Measurements from ENCODE around the gene LGALS7B. TPM values are rescaled to one million over a fixed set of nuclear protein-coding genes. Genes with fewer than 3 reads are reported as not detected.
"Not testable (repeated sequence)": the region's sequence is repeated elsewhere in the genome, so short reads cannot be mapped to it uniquely, and the experiment has no call there.

LGALS7B gene
- total and polyA plus RNA-seq, 2 of the 4 experiments (the other 2 are of a cell fraction): not detected

- TF ChIP-seq RCOR1 (IDR thresholded peaks at IDR 0.05; ENCODE audit: insufficient replicate concordance, low read length): no peak
Observed at GRCh38 chr19:38769635-38770211, 19.3 kb upstream of the LGALS7B start (continued).

- H3K79me1 ChIP-seq (ENCODE audit: low read depth in 1 of 2, low read length in 2 of 2); H3K27me3 ChIP-seq (ENCODE audit: control insufficient read depth, insufficient read depth, low read length); H3K27ac ChIP-seq (ENCODE audit: insufficient read depth, low read length); H2BK20ac ChIP-seq (ENCODE audit: low read depth, low read length); H3K14ac ChIP-seq (replicated peaks; ENCODE audit: low read depth, low read length); H3K9me3 ChIP-seq (ENCODE audit: control insufficient read depth, insufficient read depth, low read length); H3K18ac ChIP-seq (ENCODE audit: low read depth, low read length); H3K4me1 ChIP-seq (ENCODE audit: control insufficient read depth, insufficient read depth, low read length); H2BK120ac ChIP-seq (ENCODE audit: low read depth, low read length); H3K4ac ChIP-seq (ENCODE audit: low read depth, low read length); H4K91ac ChIP-seq (ENCODE audit: insufficient read depth, low read depth, low read length); POLR2A ChIA-PET (ENCODE audit: unreplicated experiment); H3K4me2 ChIP-seq (ENCODE audit: low read depth, low read length); H3K23ac ChIP-seq (ENCODE audit: low read depth, low read length); H3K36me3 ChIP-seq (ENCODE audit: control insufficient read depth, insufficient read depth, low read length); H4K5ac ChIP-seq (ENCODE audit: low read depth, low read length); dilution Hi-C loops (cut with HindIII; ENCODE audit: low sequenced_read_pairs, unreplicated experiment); in situ Hi-C loops (cut with MboI; ENCODE audit: low sequenced_read_pairs); H4K20me1 ChIP-seq (ENCODE audit: insufficient read depth, low read length); H2AK9ac ChIP-seq (replicated peaks; ENCODE audit: low read depth, low read length, poor library complexity); DNase-seq; H2BK15ac ChIP-seq (ENCODE audit: low read depth, low read length); H3K9ac ChIP-seq (ENCODE audit: low read depth, low read length); ATAC-seq (ENCODE audit: low read depth); BruUV-seq (replicated peaks); H3K4me3 ChIP-seq (ENCODE audit: insufficient read depth, low read depth, low read length); H3K56ac ChIP-seq (ENCODE audit: extremely low read depth, insufficient read depth, low read length); intact Hi-C loops (cut with micrococcal nuclease); H2AK5ac ChIP-seq (ENCODE audit: low read depth, low read length); H3K9me1 ChIP-seq (ENCODE audit: insufficient read depth, low read length); H2BK5ac ChIP-seq (ENCODE audit: low read depth, low read length, poor library complexity, severe bottlenecking): not testable (repeated sequence)
- CTCF ChIA-PET: interaction anchor here (1.0 to 1.6 kb wide), 5 partner anchors 9 to 82 kb away, joined by 3 to 8 read pairs (median 4); no protein-coding TSS in a partner anchor
- WGBS, 2 experiments (ENCODE audit: extremely low coverage in 2 of 2, insufficient read length in 1 of 2): no CpG with 5 or more reads among the region's 58 CpGs
- Histone ChIP-seq H4K8ac (ENCODE audit: low read depth in 2 of 2, low read length in 2 of 2) (peak overlapping the region in 1 of 2 experiments; percentile 52; a peak in 2 of 4 replicates), H2AFZ (replicated peaks; ENCODE audit: low read length, poor library complexity) (peak overlapping the region; percentile 86)
Observed at GRCh38 chr19:38770228-38770948, 18.6 kb upstream of the LGALS7B start.

GRCh38 chr19:38770949-38771275 lies 18.1 kb upstream of the LGALS7B start:
- H4K91ac ChIP-seq (ENCODE audit: insufficient read depth, low read depth, low read length); H2BK120ac ChIP-seq (ENCODE audit: low read depth, low read length); H3K18ac ChIP-seq (ENCODE audit: low read depth, low read length); H2AK5ac ChIP-seq (ENCODE audit: low read depth, low read length); H4K5ac ChIP-seq (ENCODE audit: low read depth, low read length); DNase-seq; dilution Hi-C loops (cut with HindIII; ENCODE audit: low sequenced_read_pairs, unreplicated experiment); H3K14ac ChIP-seq (replicated peaks; ENCODE audit: low read depth, low read length); H3K4ac ChIP-seq (ENCODE audit: low read depth, low read length); CTCF ChIA-PET; H3K27ac ChIP-seq (ENCODE audit: insufficient read depth, low read length); H3K9me3 ChIP-seq (ENCODE audit: control insufficient read depth, insufficient read depth, low read length); H3K9ac ChIP-seq (ENCODE audit: low read depth, low read length); H2BK20ac ChIP-seq (ENCODE audit: low read depth, low read length); H3K4me3 ChIP-seq (ENCODE audit: insufficient read depth, low read depth, low read length); H3K79me1 ChIP-seq (ENCODE audit: low read depth in 1 of 2, low read length in 2 of 2); H3K4me2 ChIP-seq (ENCODE audit: low read depth, low read length); H4K20me1 ChIP-seq (ENCODE audit: insufficient read depth, low read length); H3K36me3 ChIP-seq (ENCODE audit: control insufficient read depth, insufficient read depth, low read length); in situ Hi-C loops (cut with MboI; ENCODE audit: low sequenced_read_pairs); H3K23ac ChIP-seq (ENCODE audit: low read depth, low read length); H3K9me1 ChIP-seq (ENCODE audit: insufficient read depth, low read length); H2BK5ac ChIP-seq (ENCODE audit: low read depth, low read length, poor library complexity, severe bottlenecking); H2AK9ac ChIP-seq (replicated peaks; ENCODE audit: low read depth, low read length, poor library complexity); H4K8ac ChIP-seq (ENCODE audit: low read depth in 2 of 2, low read length in 2 of 2); H3K4me1 ChIP-seq (ENCODE audit: control insufficient read depth, insufficient read depth, low read length); BruUV-seq (replicated peaks); H2BK15ac ChIP-seq (ENCODE audit: low read depth, low read length); H3K56ac ChIP-seq (ENCODE audit: extremely low read depth, insufficient read depth, low read length); H2AFZ ChIP-seq (replicated peaks; ENCODE audit: low read length, poor library complexity); POLR2A ChIA-PET (ENCODE audit: unreplicated experiment); intact Hi-C loops (cut with micrococcal nuclease); H3K27me3 ChIP-seq (ENCODE audit: control insufficient read depth, insufficient read depth, low read length): not testable (repeated sequence)
- WGBS, 2 experiments (ENCODE audit: extremely low coverage in 2 of 2, insufficient read length in 1 of 2): no CpG with 5 or more reads among the region's 22 CpGs
- peak; percentile 93 for ATAC-seq (ENCODE audit: low read depth)
